MG63 (cell line): Measurements from ENCODE around the gene SPATS2L. TPM values are rescaled to one million over a fixed set of nuclear protein-coding genes. Genes with fewer than 3 reads are reported as not detected.

Experiments
- DNase-seq: peaks from one replicate; pipeline ENCODE4 v3.0.0-alpha.2; 2020
- H3K27me3 ChIP-seq: fragments of 250-450 bp; sonication (Bioruptor Pico); 2 replicates; pipeline ENCODE4 v1.5.1; 2020; ENCODE audit warnings: mild to moderate bottlenecking, moderate library complexity
- H3K36me3 ChIP-seq: fragments of 250-450 bp; sonication (Bioruptor Pico); 2 replicates; pipeline ENCODE4 v1.5.1; 2020; ENCODE audit warnings: mild to moderate bottlenecking, moderate library complexity
- H3K4me3 ChIP-seq: fragments of 250-450 bp; sonication (Bioruptor Pico); 2 replicates; pipeline ENCODE4 v1.5.1; 2020; ENCODE audit warnings: mild to moderate bottlenecking, moderate library complexity
- H3K9me3 ChIP-seq: fragments of 250-450 bp; sonication (Bioruptor Pico); 2 replicates; pipeline ENCODE4 v1.5.1; 2020; ENCODE audit warnings: mild to moderate bottlenecking, moderate library complexity
- total RNA-seq: library from RNA; depleted of rRNA; stranded (reverse); fragments of >200 nt; shearing (Covaris generic); gene quantifications from 2 replicates; pipeline ENCODE4 v1.2.3, GENCODE V29; 2014; ENCODE audit warnings: low replicate concordance

Gene SPATS2L
- total RNA-seq, 1 experiment from 2014 or later = 26.6 TPM

- no peak overlapping the region for H3K4me3 ChIP-seq
- no peak for DNase-seq
- no peaks in the 10 kb centered on the region for H3K9me3 ChIP-seq
- H3K27me3 ChIP-seq = no peaks in the 10 kb centered on the region
- H3K36me3 ChIP-seq = peaks cover 11% of the 10 kb centered on the region
Observed at GRCh38 chr2:200352636-200353035, 46.1 kb downstream of the SPATS2L start.

DNA sequence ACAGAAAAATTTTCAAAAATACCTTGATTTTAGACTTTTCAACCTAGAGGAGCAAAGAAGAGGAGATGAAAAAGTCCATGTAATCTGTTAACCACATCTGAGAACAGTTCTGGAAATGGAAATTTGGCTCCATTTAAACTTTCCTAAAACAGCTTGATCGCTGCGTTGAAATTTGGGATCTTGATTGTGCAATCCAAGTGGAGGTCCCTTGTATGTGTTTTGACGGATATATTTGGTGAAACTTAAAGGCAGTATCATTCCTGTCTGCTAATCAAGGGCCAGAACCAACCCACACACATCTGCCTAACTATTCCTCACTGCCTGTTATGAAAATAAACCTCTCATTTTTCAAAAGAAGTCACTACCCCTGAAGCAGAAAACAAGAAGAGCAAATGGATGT lies 46.6 kb downstream of the SPATS2L start:
- Histone ChIP-seq H3K27me3 (no peaks in the 10 kb centered on the region), H3K36me3 (peaks cover 11% of the 10 kb centered on the region), H3K4me3 (no peak overlapping the region), H3K9me3 (no peaks in the 10 kb centered on the region)
- DNase-seq = no peak

DNA sequence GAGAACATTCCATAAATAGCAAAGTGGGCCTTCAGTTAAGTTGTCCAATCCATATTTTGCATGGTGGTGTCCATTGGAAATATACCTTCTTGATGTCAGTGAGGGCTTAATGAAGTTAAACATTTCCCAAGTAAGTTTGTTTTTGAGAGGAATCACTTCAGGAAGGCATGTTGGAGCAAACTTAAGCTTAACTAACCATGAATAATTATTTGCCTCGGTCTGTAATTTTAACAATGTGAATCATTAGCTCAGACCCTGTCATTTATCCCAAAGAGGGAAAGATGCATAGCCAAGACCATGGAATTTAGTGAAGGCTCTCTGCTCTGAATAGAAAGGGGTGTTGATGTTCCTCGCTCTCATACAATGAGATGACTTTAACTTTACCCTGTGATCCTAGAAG lies 47.4 kb downstream of the SPATS2L start:
- Histone ChIP-seq H3K36me3 (peaks cover 11% of the 10 kb centered on the region), H3K9me3 (no peaks in the 10 kb centered on the region), H3K27me3 (no peaks in the 10 kb centered on the region), H3K4me3 (no peak overlapping the region)
- no peak for DNase-seq

DNA sequence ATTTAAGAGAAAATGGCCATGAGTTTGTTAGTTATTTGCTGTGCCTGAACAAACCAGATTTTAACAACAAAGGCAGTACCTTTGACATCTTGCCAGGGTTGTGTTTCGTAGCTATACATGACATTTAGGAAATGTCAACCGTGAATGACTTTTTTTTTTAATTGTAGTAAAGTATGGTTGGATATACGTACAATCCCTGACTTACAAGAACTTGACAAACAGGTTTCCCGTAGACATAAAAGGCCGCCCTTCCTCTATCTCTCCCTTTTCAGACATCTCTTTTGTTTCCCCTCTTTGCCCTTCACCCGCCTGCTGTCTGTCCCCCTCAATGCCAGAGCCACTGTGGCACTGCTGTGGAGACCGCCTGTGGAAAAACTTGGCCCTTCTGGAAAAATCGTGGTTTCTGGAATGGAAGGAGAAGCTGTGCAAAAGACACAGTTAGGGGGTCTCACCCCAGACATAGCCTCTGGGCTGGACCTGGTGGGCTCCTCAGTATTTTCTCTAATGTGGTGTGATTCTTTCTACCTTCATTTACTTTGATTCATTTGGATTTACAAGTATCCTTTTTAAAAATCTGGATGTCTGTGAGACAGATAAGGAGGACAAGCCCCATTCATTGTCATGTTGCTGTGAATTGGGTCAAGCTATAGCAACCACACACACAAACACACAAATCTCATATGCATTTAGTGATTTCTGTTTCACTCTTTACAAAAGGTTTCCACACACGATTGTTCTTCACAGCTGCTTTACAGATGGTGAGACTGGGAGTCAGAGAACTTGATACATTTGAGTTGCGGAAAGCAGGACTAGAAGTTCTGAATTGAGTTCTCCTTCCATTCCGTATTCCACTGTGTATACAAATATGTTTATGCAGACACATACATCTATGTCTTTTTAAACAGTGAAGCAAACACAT lies 48.6 kb downstream of the SPATS2L start:
- Histone ChIP-seq H3K9me3 (no peaks in the 10 kb centered on the region), H3K27me3 (no peaks in the 10 kb centered on the region), H3K4me3 (no peak overlapping the region), H3K36me3 (peaks cover 8% of the 10 kb centered on the region)
- no peak for DNase-seq

DNA sequence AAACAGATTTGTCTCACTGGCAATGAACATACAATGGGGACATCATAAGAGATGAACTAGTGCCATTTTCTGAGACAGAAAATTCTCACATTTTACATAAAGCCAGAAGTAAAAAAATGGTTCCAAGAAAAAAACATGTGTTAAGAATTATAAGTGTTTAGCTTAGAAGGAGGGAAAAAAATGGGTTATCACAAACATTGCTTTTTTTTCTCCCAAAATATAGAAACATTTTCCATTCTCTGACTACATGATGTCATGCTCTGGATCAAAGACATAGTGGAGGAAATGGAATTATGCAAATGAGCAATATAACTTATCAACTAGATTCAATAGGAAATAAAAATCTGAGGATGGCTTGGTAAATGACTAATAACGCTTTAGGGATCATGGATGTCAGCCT lies 49.8 kb downstream of the SPATS2L start:
- Histone ChIP-seq H3K4me3 (no peak overlapping the region), H3K27me3 (no peaks in the 10 kb centered on the region), H3K36me3 (peaks cover 8% of the 10 kb centered on the region), H3K9me3 (no peaks in the 10 kb centered on the region)
- no peak for DNase-seq

DNA sequence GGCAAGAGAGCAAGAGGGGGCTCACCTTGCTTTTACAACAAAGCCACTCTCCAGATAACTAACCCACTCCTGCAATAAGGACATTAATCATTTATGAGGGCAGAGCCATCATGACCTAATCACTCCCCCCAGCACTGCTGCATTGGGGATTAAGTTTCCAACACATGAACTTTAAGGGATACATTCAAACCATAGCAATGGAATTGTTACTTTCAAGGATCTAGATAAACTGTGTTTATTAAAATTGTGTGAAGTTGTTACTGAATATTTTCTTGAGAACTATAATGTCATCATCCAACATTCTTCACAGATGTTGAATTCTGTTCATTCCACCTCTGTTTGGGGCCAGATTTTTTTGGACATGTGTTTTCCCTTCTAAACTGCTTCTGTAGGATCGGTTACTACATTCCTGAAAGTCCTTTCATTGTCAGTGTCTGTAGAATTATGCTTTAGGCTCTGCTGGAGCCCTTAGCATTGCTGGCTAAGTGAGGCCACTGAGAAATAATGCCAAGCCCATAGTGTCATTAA lies 50.4 kb downstream of the SPATS2L start:
- peak; percentile 38 for DNase-seq
- Histone ChIP-seq H3K36me3 (peaks cover 8% of the 10 kb centered on the region), H3K4me3 (no peak overlapping the region), H3K27me3 (no peaks in the 10 kb centered on the region), H3K9me3 (no peaks in the 10 kb centered on the region)

- Histone ChIP-seq H3K27me3 (no peaks in the 10 kb centered on the region), H3K9me3 (no peaks in the 10 kb centered on the region), H3K36me3 (peaks cover 5% of the 10 kb centered on the region), H3K4me3 (no peak overlapping the region)
- DNase-seq = no peak
Observed at GRCh38 chr2:200357845-200358244, 51.4 kb downstream of the SPATS2L start.

GRCh38 chr2:200359552-200359951 lies 53.1 kb downstream of the SPATS2L start:
- H3K27me3 ChIP-seq = no peaks in the 10 kb centered on the region
- H3K4me3 ChIP-seq = no peak overlapping the region
- DNase-seq = no peak
- no peaks in the 10 kb centered on the region for H3K9me3 ChIP-seq
- H3K36me3 ChIP-seq = no peaks in the 10 kb centered on the region; the same call in 1 of the 2 replicates

GRCh38 chr2:200360364-200360763 lies 53.9 kb downstream of the SPATS2L start:
- H3K4me3 ChIP-seq = no peak overlapping the region
- DNase-seq = no peak
- no peaks in the 10 kb centered on the region for H3K27me3 ChIP-seq
- H3K9me3 ChIP-seq = no peaks in the 10 kb centered on the region
- no peaks in the 10 kb centered on the region; the same call in 1 of the 2 replicates for H3K36me3 ChIP-seq

DNA sequence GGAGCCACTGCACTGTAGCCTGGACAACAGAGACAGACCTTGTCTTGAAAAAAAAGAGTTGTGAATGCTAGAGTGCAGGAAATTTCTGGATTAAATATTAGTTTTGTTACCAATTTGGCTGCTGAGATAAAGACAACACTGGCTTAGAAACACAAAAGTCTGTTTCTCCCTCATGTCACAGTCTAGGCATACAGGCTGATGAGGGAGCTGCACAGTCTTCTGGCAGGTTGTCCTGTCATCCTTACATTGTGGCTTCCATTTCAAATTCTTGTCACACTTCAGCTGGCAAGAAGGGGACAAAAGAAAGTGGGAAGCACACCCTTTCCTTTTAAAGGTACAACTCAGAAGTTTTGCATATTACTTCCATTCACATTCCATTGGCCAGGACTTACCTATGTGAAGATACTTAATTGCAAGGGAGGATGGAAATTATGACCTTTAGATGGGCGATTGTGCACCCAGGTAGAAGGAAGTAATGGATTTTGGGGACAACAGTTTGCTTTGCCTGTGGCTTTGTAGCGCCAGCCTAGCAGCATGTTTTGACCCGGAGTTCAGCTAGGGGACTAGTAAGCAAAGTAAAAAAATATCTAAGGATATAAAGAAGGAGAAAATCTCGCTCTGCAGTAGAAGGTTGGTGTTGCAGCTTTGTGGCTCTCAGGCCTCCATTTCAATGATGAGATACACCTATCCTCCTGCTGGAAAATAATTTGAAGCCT lies 55.9 kb downstream of the SPATS2L start:
- H3K27me3 ChIP-seq = no peaks in the 10 kb centered on the region
- no peaks in the 10 kb centered on the region for H3K9me3 ChIP-seq
- H3K36me3 ChIP-seq = no peaks in the 10 kb centered on the region; the same call in 1 of the 2 replicates
- no peak overlapping the region for H3K4me3 ChIP-seq
- no peak for DNase-seq

- no peaks in the 10 kb centered on the region; the same call in 1 of the 2 replicates for H3K36me3 ChIP-seq
- H3K4me3 ChIP-seq = no peak overlapping the region
- no peaks in the 10 kb centered on the region for H3K27me3 ChIP-seq
- H3K9me3 ChIP-seq = no peaks in the 10 kb centered on the region
- no peak for DNase-seq
Observed at GRCh38 chr2:200363279-200363678, 56.8 kb downstream of the SPATS2L start.

GRCh38 chr2:200364142-200364541 lies 57.6 kb downstream of the SPATS2L start:
- Histone ChIP-seq H3K9me3 (no peaks in the 10 kb centered on the region), H3K27me3 (no peaks in the 10 kb centered on the region), H3K36me3 (no peaks in the 10 kb centered on the region; the same call in 1 of the 2 replicates), H3K4me3 (no peak overlapping the region)
- no peak for DNase-seq

GRCh38 chr2:200364620-200365019 lies 58.1 kb downstream of the SPATS2L start:
- no peaks in the 10 kb centered on the region for H3K27me3 ChIP-seq
- no peaks in the 10 kb centered on the region for H3K9me3 ChIP-seq
- H3K4me3 ChIP-seq = no peak overlapping the region
- DNase-seq = no peak
- H3K36me3 ChIP-seq = no peaks in the 10 kb centered on the region

DNA sequence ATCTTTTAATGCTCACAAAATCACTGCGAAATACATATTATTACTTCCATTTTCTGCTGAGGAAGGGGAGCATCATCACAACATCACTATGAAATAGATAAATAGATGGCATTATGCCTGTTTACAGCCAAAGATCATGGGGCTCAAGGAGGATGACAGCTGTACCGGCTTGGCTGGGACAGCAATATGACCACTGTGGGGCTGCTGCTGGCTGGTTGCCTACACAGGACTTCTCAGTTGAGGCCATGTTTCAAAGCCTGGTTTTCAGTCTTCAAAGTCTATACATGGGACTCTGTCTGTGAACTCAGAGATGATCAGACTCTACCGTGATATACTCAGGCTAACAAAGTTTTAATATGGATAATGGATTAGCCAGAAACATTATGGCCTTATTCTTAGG lies 58.7 kb downstream of the SPATS2L start:
- DNase-seq = no peak
- H3K27me3 ChIP-seq = no peaks in the 10 kb centered on the region
- no peak overlapping the region for H3K4me3 ChIP-seq
- H3K9me3 ChIP-seq = no peaks in the 10 kb centered on the region
- no peaks in the 10 kb centered on the region for H3K36me3 ChIP-seq

DNA sequence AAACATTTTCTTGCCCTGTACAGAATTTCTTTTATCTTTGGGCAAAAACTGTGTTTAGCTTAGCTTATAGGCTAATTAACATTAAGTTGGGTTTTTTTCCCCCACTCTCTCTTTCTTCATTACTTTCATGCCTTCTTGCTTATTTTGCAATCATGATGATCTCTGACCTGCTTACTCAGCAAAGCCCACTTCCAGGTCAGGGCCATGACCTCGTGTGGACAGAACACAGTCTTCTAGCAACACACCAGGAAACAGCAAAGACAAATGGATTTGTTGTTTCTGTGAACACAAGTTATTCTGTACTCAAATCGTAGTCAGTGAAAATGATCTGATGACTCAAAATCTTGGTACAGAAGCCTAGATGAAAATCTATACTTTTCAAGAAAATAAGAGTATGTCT lies 60.7 kb downstream of the SPATS2L start:
- DNase-seq = no peak
- Histone ChIP-seq H3K36me3 (no peaks in the 10 kb centered on the region), H3K4me3 (no peak overlapping the region), H3K9me3 (no peaks in the 10 kb centered on the region), H3K27me3 (no peaks in the 10 kb centered on the region)

- Histone ChIP-seq H3K27me3 (no peaks in the 10 kb centered on the region), H3K36me3 (no peaks in the 10 kb centered on the region), H3K4me3 (no peak overlapping the region), H3K9me3 (no peaks in the 10 kb centered on the region)
- DNase-seq = no peak
Observed at GRCh38 chr2:200369886-200370285, 63.4 kb downstream of the SPATS2L start.

DNA sequence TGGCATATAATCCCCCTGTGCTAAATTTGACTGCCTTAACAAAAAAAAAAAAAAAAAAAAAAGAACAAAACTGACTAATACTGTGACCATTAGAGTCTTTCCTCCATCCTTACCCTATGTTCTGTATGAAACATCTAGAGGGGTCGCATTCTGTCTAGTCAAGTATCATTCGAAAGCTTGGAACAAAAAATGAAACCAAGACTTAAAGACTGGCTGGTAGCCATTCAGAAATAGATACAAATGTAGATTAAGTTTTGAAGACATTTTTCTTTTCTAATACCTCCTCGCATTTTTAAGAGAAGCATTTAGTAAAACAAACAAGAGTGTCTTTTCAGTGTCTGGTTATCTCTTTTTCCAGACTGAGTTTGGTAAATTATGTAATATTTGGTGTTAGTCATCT lies 66.7 kb downstream of the SPATS2L start:
- H3K9me3 ChIP-seq = no peaks in the 10 kb centered on the region
- H3K27me3 ChIP-seq = no peaks in the 10 kb centered on the region
- H3K36me3 ChIP-seq = no peaks in the 10 kb centered on the region
- H3K4me3 ChIP-seq = no peak overlapping the region
- DNase-seq = no peak
